Kidney (tissue), 14 donors: ENCODE results near the gene FBN3. TPM values are rescaled to one million over a fixed set of nuclear protein-coding genes. Genes with fewer than 3 reads are reported as not detected.

Source experiments
- DNase-seq, 5 donors: peaks; one replicate each; pipeline ENCODE4 v3.0.0-alpha.2; 2013 to 2020
- FAIRE-seq: peaks from 2 replicates; lab custom pipeline; 2012; peaks lifted over from hg19 to GRCh38; lab: Jason Lieb, UNC
- H3K27ac ChIP-seq, 2 donors: one replicate each; pipeline ENCODE4 v1.7.0; 2013; ENCODE audit warnings: low read depth in 2 of 2, low read length in 2 of 2, inconsistent platforms in 1 of 2
- H3K27me3 ChIP-seq: one replicate; pipeline ENCODE4 v1.7.1; 2013; ENCODE audit warnings: low read length, inconsistent platforms; ENCODE audit not compliant: control insufficient read depth, insufficient read depth
- H3K36me3 ChIP-seq, 3 donors: one replicate each; pipeline versions ENCODE4 v1.7.0 to v1.7.1; 2013; ENCODE audit warnings: low read length in 3 of 3, control low read depth in 1 of 3, inconsistent platforms in 1 of 3; ENCODE audit not compliant: insufficient read depth in 3 of 3, control insufficient read depth in 2 of 3
- H3K4me1 ChIP-seq, 3 donors: one replicate each; pipeline versions ENCODE4 v1.7.0 to v1.7.1; 2013; ENCODE audit warnings: low read length in 3 of 3, inconsistent platforms in 1 of 3, low read depth in 1 of 3; ENCODE audit not compliant: control insufficient read depth in 2 of 3, insufficient read depth in 2 of 3
- H3K4me3 ChIP-seq, 3 donors: one replicate each; pipeline versions ENCODE4 v1.7.0 to v1.8.1; 2013; ENCODE audit warnings: low read length in 3 of 3, control low read depth in 1 of 3, inconsistent platforms in 1 of 3
- H3K9ac ChIP-seq, 3 donors: one replicate each; pipeline versions ENCODE4 v1.7.0 to v1.7.1; 2013; ENCODE audit warnings: low read length in 3 of 3, control low read depth in 1 of 3, inconsistent platforms in 1 of 3
- H3K9me3 ChIP-seq, 3 donors: one replicate each; pipeline versions ENCODE4 v1.7.0 to v1.7.1; 2013; ENCODE audit warnings: low read length in 3 of 3, control low read depth in 1 of 3, inconsistent platforms in 1 of 3; ENCODE audit not compliant: control insufficient read depth in 2 of 3, insufficient read depth in 1 of 3
- intact Hi-C: fragments of 100-400 bp; cut with DNase I; formaldehyde crosslinking; loops from one replicate; pipeline ENCODE4 v1.11.1; 2022
- polyA plus RNA-seq: library from polyadenylated mRNA; stranded (reverse); fragments of 350-450 nt; fragmentation: Illumina TruSeq; extraction: RNeasy Lipid Tissue Mini Kit (QIAGEN cat#74804); gene quantifications from one replicate; pipeline ENCODE4 v1.2.3, GENCODE V29; 2014; ENCODE audit warnings: low read depth, low replicate concordance; ENCODE audit not compliant: insufficient read depth
- total RNA-seq: library from RNA; stranded (reverse); fragmentation: NEBNext Ultra II Directional; extraction: Animal tissue kit (Norgen Biotek cat#: 25700); gene quantifications from one replicate; pipeline ENCODE4 v1.2.1, GENCODE V29; 2021
- TF ChIP-seq, protein P1 (sequence below): IDR thresholded peaks from 3 replicates; pipeline ENCODE4 v1.5.1; 2012; ENCODE audit warnings: mild to moderate bottlenecking, moderate library complexity, borderline replicate concordance; ENCODE audit not compliant: insufficient read depth; ENCODE audit errors: extremely low read depth
- donor health status: control.
- donor health status: control.
- donor health status: control.
- donor health status: control.
- donor health status: control.
- donor health status: DM: yes; HTN: yes; CAD: no.
- donor health status: Normal renal cell carcinoma (clear cell type).

FBN3 gene
- total and polyA plus RNA-seq, 2 donors from 2014 or later: 0.44 to 0.56 TPM

- no peaks in the 10 kb centered on the region for H3K27me3 ChIP-seq
- H3K4me3 ChIP-seq: no peak overlapping the region
- intact Hi-C loops: no loop called here
- FAIRE-seq (no peak), DNase-seq (no peak)
- no peaks in the 10 kb centered on the region for H3K4me1 ChIP-seq
- H3K36me3 ChIP-seq: peaks cover 0 to 8% (median 0%) of the 10 kb centered on the region in 3 donors
- no peak overlapping the region for H3K27ac ChIP-seq
- H3K9ac ChIP-seq: no peak overlapping the region
- TF ChIP-seq, protein P1, sequence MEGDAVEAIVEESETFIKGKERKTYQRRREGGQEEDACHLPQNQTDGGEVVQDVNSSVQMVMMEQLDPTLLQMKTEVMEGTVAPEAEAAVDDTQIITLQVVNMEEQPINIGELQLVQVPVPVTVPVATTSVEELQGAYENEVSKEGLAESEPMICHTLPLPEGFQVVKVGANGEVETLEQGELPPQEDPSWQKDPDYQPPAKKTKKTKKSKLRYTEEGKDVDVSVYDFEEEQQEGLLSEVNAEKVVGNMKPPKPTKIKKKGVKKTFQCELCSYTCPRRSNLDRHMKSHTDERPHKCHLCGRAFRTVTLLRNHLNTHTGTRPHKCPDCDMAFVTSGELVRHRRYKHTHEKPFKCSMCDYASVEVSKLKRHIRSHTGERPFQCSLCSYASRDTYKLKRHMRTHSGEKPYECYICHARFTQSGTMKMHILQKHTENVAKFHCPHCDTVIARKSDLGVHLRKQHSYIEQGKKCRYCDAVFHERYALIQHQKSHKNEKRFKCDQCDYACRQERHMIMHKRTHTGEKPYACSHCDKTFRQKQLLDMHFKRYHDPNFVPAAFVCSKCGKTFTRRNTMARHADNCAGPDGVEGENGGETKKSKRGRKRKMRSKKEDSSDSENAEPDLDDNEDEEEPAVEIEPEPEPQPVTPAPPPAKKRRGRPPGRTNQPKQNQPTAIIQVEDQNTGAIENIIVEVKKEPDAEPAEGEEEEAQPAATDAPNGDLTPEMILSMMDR: no peak
- H3K9me3 ChIP-seq: peaks cover 0 to 10% (median 0%) of the 10 kb centered on the region in 3 donors
Measured at GRCh38 chr19:8089664-8090601, 59.5 kb downstream of the FBN3 start.

DNA sequence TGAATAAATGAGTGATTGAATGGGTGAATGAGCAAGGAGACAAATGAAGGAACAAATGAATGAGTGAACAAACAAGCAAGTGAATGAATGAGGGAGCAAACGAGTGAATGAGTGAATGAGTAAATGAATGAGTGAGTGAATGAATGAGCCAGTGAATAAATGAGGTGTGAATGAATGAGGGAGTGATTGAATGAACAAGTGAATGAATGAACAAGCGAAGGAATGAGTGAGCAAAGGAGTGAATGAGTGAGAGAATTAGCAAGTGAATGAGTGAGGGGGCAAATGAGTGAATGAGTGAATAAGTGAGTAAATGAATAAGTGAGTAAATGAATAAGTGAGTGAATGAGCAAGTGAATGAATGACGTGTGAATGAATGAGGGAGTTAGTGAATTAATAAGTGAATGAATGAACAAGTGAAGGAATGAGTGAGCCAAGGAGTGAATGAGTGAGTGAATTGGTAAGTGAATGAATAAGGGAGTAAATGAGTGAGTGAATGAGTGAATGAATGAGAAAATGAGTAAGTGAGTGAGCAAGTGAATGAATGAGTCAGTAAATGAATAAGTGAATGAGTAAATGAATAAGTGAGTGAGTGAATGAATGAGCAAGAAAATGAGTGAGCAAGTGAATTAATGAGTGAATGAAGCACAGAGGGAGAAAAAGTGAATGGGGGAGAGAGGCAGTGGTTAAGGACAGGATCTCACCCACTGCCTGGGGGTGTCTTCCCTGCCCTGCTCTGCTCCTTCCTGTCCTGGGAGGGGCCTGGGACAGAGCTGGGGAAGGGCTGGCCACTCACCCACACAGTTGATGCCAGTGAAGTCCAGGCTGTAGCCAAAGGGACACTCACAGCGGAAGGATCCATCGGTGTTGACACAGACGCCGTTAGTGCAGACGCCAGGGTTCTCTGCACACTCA is 60.4 kb downstream of the FBN3 start:
- FAIRE-seq (no peak), DNase-seq (no peak)
- no peaks in the 10 kb centered on the region for H3K27me3 ChIP-seq
- intact Hi-C loops: no loop called here
- H3K4me3 ChIP-seq: no peak overlapping the region
- no peak overlapping the region for H3K27ac ChIP-seq
- peaks cover 0 to 8% (median 0%) of the 10 kb centered on the region in 3 donors for H3K36me3 ChIP-seq
- H3K9me3 ChIP-seq: peaks cover 0 to 3% (median 0%) of the 10 kb centered on the region in 3 donors
- no peaks in the 10 kb centered on the region for H3K4me1 ChIP-seq
- TF ChIP-seq, protein P1: no peak
- H3K9ac ChIP-seq: no peak overlapping the region

DNA sequence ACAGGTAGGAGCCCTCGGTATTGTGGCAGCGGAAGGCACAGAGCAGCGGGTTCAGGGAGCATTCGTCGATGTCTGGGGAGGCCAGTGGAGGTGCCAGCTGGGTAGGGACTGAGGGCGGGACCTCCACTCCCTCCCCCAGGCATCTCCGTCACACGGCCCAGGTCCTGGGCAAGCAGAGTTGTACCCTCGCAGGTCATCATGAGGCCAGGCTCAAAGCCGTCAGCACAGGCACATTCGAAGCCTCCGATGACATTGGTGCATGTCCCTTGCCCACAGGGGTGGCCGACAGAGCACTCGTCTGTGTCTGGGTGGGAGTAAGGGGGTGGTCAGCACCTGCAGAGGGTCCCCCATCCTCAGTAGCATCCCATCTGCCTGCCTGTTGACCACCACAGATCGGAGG is 61.5 kb downstream of the FBN3 start:
- Histone ChIP-seq H3K4me3 (no peak overlapping the region), H3K9ac (no peak overlapping the region), H3K36me3 (peaks cover 0 to 8% (median 0%) of the 10 kb centered on the region in 3 donors), H3K27me3 (no peaks in the 10 kb centered on the region), H3K4me1 (no peaks in the 10 kb centered on the region), H3K27ac (no peak overlapping the region), H3K9me3 (no peaks in the 10 kb centered on the region)
- FAIRE-seq (no peak), DNase-seq (no peak)
- intact Hi-C loops: no loop called here
- TF ChIP-seq, protein P1: no peak
